NCI-H2107 treated with DMSO at 0.1 percent for 48 hours (cell line): Measurements from ENCODE around the gene ACIN1.

ENCODE experiments used
- DNase-seq: peaks from one replicate; lab custom pipeline; 2025; ENCODE audit not compliant: unreplicated experiment; lab: John Stamatoyannopoulos, UW

Gene ACIN1

DNA sequence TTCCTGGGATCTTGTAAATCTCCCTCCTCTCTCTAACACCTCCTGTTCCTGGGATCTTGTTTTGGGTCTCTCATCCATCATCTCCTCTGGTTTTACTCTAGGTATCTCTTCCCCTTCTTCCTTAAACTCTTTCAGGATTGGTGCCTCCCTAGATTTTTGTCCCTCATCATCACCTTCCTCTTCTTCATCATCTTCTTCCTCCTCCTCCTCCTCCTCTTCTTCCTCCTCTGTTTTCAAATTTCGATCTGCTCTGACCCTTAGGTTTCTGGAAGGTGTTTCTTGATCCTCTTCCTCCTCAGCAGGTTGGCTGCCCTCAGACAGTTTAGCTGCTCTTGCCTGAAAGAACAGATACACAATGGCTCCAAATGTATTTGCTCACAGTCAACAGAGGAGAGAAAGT lies 14.5 kb downstream of the ACIN1 start:
- no peak for DNase-seq

DNA sequence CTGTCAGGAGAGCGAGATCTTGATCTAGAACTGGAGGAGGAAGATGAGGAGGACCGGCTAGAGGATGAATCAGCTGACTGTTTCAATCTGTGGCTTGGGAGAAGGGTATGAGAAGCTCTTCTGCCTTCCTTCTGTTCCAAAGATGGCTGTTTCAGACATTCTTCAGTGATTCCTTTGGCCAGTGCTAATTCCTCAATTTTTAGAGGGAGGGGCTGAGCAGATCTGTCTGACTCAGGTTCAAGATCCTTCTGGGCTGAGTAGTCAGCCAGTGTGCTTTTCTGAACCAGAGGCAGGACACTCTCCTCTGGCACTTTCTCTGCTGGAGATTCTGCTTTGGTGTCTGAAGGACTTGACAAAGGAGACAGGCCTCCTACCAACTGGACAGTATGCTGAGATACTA lies 15.2 kb downstream of the ACIN1 start:
- DNase-seq = no peak

GRCh38 chr14:23078692-23079116 lies 16.2 kb downstream of the ACIN1 start:
- DNase-seq = no peak

- no peak for DNase-seq
Measured at GRCh38 chr14:23077962-23078361, 17.0 kb downstream of the ACIN1 start.

DNA sequence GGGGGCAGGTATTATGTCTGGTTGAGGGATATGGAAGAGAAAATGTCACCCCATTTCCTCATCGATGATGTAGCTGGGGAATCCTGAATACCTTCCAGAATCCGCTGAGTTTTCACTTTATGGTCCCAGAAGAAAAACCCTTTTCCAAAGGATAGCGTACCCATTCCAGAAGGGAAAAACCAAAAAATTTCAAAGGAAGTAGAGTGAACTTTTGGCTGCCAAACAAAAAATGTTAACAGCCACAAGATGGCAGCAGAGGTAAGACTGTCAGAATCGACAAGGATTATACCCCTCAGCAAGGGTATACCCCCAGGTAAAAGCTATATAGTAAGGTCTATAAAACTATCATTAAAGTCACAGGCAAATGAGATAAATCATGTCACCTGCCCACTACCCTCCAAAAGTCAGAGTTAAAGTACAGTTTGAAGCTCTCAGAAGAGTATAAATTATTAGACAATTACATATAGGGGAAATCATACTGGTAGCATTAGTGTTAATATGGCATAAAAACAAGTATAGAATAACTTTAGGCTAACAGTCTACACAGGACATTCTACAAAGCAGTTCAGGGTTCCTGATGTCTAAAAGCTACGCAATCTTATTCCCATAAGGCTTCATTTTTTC lies 18.0 kb downstream of the ACIN1 start:
- no peak for DNase-seq

- DNase-seq = no peak
Measured at GRCh38 chr14:23074906-23075305, 20.0 kb downstream of the ACIN1 start.

DNA sequence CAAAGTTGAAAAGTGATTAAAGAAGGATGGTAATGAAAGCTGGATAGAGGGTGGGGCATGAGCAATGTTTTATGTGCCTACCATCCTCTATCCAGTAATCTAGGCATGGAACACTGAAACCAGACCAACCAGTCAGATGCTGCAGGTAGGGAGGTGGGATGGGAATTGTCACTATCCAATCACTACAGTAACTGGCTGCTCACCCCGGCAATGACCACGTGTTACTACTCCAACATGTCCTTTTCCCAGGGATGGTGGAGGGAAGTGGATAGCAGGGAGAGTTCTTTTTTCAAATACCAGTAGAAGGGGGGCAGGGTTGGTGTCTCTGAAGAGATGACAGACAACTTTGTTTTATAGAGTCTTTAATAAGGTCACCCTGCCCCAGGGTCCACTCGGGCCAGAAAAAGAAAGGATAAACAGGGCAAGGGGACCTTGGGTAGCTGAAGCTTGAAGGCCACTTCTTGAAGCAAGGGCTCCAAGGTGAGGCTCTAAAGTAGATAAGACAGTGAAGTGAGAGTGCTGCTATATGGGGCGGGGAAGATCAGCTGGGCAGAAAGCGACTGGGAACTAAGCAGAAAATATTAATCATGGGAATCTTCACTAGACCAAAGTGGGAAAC lies 22.9 kb downstream of the ACIN1 start:
- DNase-seq = no peak

DNA sequence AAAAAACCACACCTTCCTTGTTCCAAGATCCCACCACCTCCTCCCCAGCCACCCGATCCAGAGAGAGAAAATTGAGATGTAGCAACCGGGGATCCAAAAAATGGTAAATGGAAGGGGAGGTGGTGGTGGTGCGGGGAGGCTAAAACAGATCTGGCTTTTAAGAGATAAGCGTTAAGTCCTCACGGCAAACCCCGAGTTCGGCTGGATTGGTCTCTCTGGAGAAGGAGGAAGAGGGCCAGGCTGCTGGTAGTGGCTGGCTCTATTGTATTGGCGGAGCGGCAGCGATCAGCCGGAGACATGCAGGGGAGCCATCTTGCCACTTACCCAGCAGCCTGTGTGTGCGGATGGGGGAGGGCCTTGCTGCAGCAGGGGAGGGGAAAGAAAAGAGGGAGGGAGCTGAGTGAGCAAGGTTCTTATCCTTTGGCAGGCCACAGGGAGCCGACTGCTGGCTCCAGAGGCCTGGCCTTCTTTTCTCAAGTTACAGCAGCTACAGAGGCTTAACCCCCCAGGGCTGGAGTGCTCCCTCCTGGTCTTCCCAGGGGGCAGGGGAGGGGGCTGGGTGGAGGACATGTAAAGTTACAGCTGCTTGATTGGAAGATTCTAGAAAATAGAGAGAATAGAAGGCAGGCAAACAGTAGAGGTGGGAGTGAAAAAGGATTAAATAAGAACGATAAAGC lies 23.6 kb downstream of the ACIN1 start:
- DNase-seq = no peak

DNA sequence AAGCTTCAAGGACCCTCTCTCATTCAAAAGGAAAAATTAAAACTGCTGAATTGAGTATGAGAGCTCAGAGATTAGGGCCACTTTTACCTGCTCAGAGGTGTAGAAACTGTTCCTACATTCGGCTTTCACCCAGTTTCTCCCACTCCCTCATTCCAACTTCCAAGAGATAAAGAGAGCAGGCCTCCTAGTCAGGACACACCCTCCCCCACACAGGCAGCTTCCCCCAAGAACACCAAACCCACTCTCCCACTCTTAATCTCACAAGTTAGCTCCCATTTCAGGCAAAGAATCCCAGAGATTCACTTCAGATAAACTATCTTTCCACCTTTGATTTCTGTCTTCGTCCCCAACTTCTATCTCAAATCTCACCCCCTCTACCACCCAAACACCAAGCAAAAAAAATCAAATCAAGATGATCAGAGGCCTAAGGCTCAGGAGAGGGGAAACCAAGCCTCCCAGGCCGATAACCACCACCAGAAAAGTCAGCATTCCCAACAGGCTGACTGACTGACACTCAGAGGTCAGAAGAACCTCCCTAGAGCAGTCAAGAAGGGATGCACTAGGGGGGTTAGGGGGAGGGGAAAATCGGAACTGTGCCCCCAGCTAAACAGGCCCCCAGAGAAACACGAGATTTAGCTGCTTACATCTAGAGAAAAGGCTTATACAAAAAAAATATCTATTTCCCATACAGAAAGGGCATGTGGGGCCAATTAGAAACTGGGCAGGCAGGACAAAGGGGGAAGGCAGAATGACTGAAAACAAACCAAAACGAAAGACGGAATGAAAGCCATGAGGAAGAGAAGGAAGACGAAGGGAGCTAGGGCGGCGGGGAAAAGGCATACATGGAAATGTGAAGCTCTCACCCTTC lies 24.4 kb downstream of the ACIN1 start:
- no peak for DNase-seq

- no peak for DNase-seq
Measured at GRCh38 chr14:23069413-23069806, 25.5 kb downstream of the ACIN1 start.

- DNase-seq = no peak
Measured at GRCh38 chr14:23068789-23069412, 26.0 kb downstream of the ACIN1 start.

- DNase-seq = no peak
Measured at GRCh38 chr14:23067847-23068788, 26.8 kb downstream of the ACIN1 start.

DNA sequence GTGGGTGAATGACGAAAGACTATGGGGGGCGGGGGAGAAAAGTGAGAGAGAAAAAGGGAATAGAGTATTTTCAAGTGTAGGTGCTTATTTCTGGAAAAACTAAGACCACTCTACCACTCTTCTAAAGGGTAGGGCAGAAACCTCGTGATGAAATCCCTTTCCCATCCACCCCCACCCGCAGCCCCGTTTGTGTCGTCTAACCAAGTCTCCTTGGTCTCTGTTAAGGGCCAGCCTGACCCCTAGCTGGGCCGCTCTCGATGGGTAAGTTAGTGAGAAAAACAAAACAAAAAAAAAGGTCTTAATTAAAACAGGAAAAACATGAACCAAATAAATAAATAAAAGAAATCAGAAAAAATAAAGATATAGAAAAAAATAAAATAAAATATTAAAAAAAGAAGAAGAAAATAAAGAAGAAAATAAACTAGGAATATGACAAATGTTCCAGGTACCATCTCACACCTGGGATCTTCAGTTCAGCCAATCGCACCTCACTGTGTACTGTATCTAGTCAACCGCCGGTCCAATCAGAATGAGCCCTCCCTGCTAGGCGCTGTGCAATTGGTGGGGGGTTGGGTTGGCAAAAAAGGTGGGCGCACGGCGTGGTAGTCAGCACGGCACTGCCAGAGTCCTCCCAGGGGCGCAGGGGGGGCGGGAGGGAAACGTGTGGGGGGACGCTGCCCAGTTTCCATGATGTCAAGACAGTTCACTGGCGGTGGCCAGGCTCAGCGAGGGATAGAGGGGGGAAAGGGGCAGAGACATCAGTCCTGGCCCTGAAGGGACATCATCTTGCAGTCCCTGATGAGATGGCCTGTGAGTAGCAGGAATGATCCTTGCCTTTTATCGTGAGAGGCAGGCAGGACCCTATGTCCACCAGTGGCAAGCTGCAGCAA lies 27.8 kb downstream of the ACIN1 start:
- no peak for DNase-seq

- DNase-seq = no peak
Measured at GRCh38 chr14:23066368-23066767, 28.6 kb downstream of the ACIN1 start.

- DNase-seq = no peak
Measured at GRCh38 chr14:23063601-23064000, 31.3 kb downstream of the ACIN1 start.

DNA sequence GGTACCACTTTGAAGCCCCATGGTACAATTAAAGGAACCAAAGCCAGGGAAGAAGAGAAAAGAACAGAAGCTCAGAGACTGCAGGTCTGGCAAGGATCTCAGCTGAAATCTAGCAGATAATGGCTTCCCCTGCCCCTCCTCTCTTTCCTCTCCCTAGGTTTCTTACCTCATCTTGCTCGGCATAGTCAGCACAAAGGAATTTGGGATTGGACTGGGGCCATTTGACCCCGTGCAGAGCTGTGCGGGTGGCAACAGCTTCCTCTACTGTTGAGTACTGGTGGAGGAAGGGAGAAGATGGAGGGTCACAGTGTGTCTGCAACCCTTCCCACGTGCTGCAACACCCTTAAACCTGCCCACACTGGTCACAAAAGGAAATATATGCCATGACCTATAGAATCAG lies 32.9 kb downstream of the ACIN1 start:
- no peak for DNase-seq

DNA sequence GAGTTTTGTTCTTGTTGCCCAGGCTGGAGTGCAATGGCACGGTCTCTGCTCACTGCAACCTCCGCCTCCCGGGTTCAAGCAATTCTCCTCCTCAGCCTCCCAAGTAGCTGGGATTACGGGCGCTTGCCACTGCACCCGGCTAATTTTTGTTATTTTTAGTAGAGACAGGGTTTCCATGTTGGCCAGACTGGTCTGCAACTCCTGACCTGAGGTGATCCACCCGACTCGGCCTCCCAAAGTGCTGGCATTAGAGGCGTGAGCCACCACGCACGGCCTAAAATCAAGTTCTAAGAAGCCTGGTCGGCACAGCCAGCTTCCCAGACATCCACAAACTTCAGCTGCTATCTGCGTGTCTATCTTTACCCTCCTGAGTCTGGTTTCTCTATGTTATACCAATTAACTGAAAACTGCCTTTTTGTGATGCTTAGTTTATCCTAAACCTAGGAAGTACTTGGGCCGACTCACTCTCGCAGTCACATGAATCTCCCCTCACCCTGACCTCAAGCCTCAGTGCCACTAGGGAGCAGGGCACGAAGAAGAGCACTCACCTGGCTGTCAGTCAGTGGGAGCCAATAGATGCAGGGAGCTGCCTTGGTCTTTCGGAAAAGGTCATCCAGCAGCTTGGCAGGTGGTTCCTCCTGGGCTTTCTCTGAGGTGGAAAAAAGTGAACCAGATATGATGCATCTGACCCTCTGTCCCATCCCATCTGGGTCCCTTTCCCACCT lies 34.2 kb downstream of the ACIN1 start:
- DNase-seq = no peak
